ENCODE measurements around the gene PIP5K1C.
A peak's percentile ranks its signal among the peaks of the same experiment; 100 is the strongest.

PIP5K1C gene

GRCh38 chr19:3700242-3701032 is at the start of gene PIP5K1C:
Gene PIP5K1C, minus strand, starts transcription at chr19:3700468. Its CDS starts 78 bp downstream, at chr19:3700390.
- in situ Hi-C loops (cut with HindIII; ENCODE audit: low pct_ligation_motif_present, low pct_unique_long_range_greater_than_20kb, low sequenced_read_pairs): no loop called here
- peak; percentile 78 for DNase-seq

- DNase-seq: no peak
- in situ Hi-C loops (cut with HindIII; ENCODE audit: low pct_ligation_motif_present, low pct_unique_long_range_greater_than_20kb, low sequenced_read_pairs): no loop called here
These were observed 48.7 kb upstream of the PIP5K1C start for GRCh38 chr19:3748965-3749364.

GRCh38 chr19:3746371-3747056 is 46.2 kb upstream of the PIP5K1C start:
- in situ Hi-C loops (cut with HindIII; ENCODE audit: low pct_ligation_motif_present, low pct_unique_long_range_greater_than_20kb, low sequenced_read_pairs): no loop called here

GRCh38 chr19:3745363-3746045 is 45.2 kb upstream of the PIP5K1C start:
- in situ Hi-C loops (cut with HindIII; ENCODE audit: low pct_ligation_motif_present, low pct_unique_long_range_greater_than_20kb, low sequenced_read_pairs): no loop called here
- DNase-seq: no peak

More at GRCh38 chr19:3746371-3747056, 46.2 kb upstream of the PIP5K1C start:
- DNase-seq: no peak

GRCh38 chr19:3743486-3743885 is 43.2 kb upstream of the PIP5K1C start:
- in situ Hi-C loops (cut with HindIII; ENCODE audit: low pct_ligation_motif_present, low pct_unique_long_range_greater_than_20kb, low sequenced_read_pairs): no loop called here
- DNase-seq: no peak

GRCh38 chr19:3740431-3740830 is 40.2 kb upstream of the PIP5K1C start:
- DNase-seq: no peak
- in situ Hi-C loops (cut with HindIII; ENCODE audit: low pct_ligation_motif_present, low pct_unique_long_range_greater_than_20kb, low sequenced_read_pairs): no loop called here

- in situ Hi-C loops (cut with HindIII; ENCODE audit: low pct_ligation_motif_present, low pct_unique_long_range_greater_than_20kb, low sequenced_read_pairs): no loop called here
- DNase-seq: no peak
These were observed 38.4 kb upstream of the PIP5K1C start for GRCh38 chr19:3738477-3739220.

GRCh38 chr19:3737487-3738205 is 37.4 kb upstream of the PIP5K1C start:
- no peak for DNase-seq
- in situ Hi-C loops (cut with HindIII; ENCODE audit: low pct_ligation_motif_present, low pct_unique_long_range_greater_than_20kb, low sequenced_read_pairs): no loop called here

GRCh38 chr19:3736106-3736724 is 35.9 kb upstream of the PIP5K1C start:
- no peak for DNase-seq
- in situ Hi-C loops (cut with HindIII; ENCODE audit: low pct_ligation_motif_present, low pct_unique_long_range_greater_than_20kb, low sequenced_read_pairs): no loop called here

GRCh38 chr19:3734310-3734600 is 34.0 kb upstream of the PIP5K1C start:
- in situ Hi-C loops (cut with HindIII; ENCODE audit: low pct_ligation_motif_present, low pct_unique_long_range_greater_than_20kb, low sequenced_read_pairs): no loop called here
- no peak for DNase-seq

GRCh38 chr19:3733549-3734309 is 33.5 kb upstream of the PIP5K1C start:
- no peak for DNase-seq
- in situ Hi-C loops (cut with HindIII; ENCODE audit: low pct_ligation_motif_present, low pct_unique_long_range_greater_than_20kb, low sequenced_read_pairs): no loop called here

GRCh38 chr19:3732108-3732507 is 31.8 kb upstream of the PIP5K1C start:
- no peak for DNase-seq
- in situ Hi-C loops (cut with HindIII; ENCODE audit: low pct_ligation_motif_present, low pct_unique_long_range_greater_than_20kb, low sequenced_read_pairs): no loop called here

- in situ Hi-C loops (cut with HindIII; ENCODE audit: low pct_ligation_motif_present, low pct_unique_long_range_greater_than_20kb, low sequenced_read_pairs): no loop called here
- DNase-seq: no peak
These were observed 30.2 kb upstream of the PIP5K1C start for GRCh38 chr19:3730457-3730958.

GRCh38 chr19:3725640-3726310 is 25.5 kb upstream of the PIP5K1C start:
- DNase-seq: peak; percentile 62
- in situ Hi-C loops (cut with HindIII; ENCODE audit: low pct_ligation_motif_present, low pct_unique_long_range_greater_than_20kb, low sequenced_read_pairs): no loop called here

GRCh38 chr19:3725121-3725520 is 24.9 kb upstream of the PIP5K1C start:
- in situ Hi-C loops (cut with HindIII; ENCODE audit: low pct_ligation_motif_present, low pct_unique_long_range_greater_than_20kb, low sequenced_read_pairs): no loop called here

GRCh38 chr19:3723883-3724282 is 23.6 kb upstream of the PIP5K1C start:
- DNase-seq: no peak

More at GRCh38 chr19:3725121-3725520, 24.9 kb upstream of the PIP5K1C start:
- DNase-seq: no peak

GRCh38 chr19:3723110-3723488 is 22.8 kb upstream of the PIP5K1C start:
- no peak for DNase-seq
- in situ Hi-C loops (cut with HindIII; ENCODE audit: low pct_ligation_motif_present, low pct_unique_long_range_greater_than_20kb, low sequenced_read_pairs): no loop called here

More at GRCh38 chr19:3723883-3724282, 23.6 kb upstream of the PIP5K1C start:
- in situ Hi-C loops (cut with HindIII; ENCODE audit: low pct_ligation_motif_present, low pct_unique_long_range_greater_than_20kb, low sequenced_read_pairs): no loop called here

Data from ACHN (cell line).